ENCODE data around the gene DNASE2. TPM values are rescaled to one million over a fixed set of nuclear protein-coding genes. Genes with fewer than 3 reads are reported as not detected.

The DNASE2 gene
- total RNA-seq, 1 experiment from 2014 or later, result 23.8 TPM

- Histone ChIP-seq H4K8ac (replicated peaks; ENCODE audit: insufficient read length, low read depth, low read length) (no peak overlapping the region), H3K56ac (ENCODE audit: insufficient read length, low read depth, low read length) (no peak overlapping the region), H3K9ac (ENCODE audit: extremely low read depth, insufficient read length, low read length) (peak overlapping the region; percentile 60), H2AK5ac (ENCODE audit: insufficient read length, low read length) (no peak overlapping the region), H3K23ac (ENCODE audit: insufficient read length, low read depth, low read length) (no peak overlapping the region), H3K27ac (ENCODE audit: insufficient read length, low read depth, low read length) (no peak overlapping the region), H3T11ph (ENCODE audit: low read length) (no peak overlapping the region), H3K23me2 (ENCODE audit: insufficient read length, low read depth, low read length, poor library complexity, severe bottlenecking) (peaks cover 1% of the 10 kb centered on the region), H2AFZ (ENCODE audit: low read length) (no peak overlapping the region), H3K27me3 (ENCODE audit: insufficient read depth, low read length) (0 out of 2 replicates have a peak, but pooled peaks cover 1% of the 10 kb centered on the region), H3K14ac (ENCODE audit: insufficient read depth, low read length) (peak overlapping the region; percentile 41), H4K91ac (ENCODE audit: insufficient read length, low read depth, low read length) (no peak overlapping the region), H3K9me3 (ENCODE audit: control insufficient read depth, low read depth, low read length) (no peaks in the 10 kb centered on the region), H2BK15ac (ENCODE audit: low read depth, low read length) (no peak overlapping the region), H2BK20ac (ENCODE audit: low read depth, low read length, poor library complexity, severe bottlenecking) (no peak overlapping the region), H3K4me1 (ENCODE audit: insufficient read depth, low read length) (no peaks in the 10 kb centered on the region), H4K20me1 (ENCODE audit: control insufficient read depth, insufficient read depth, insufficient read length) (no peaks in the 10 kb centered on the region), H2BK5ac (ENCODE audit: insufficient read length, low read length) (no peak overlapping the region), H3K4ac (ENCODE audit: low read depth, low read length) (no peak overlapping the region), H3K4me2 (ENCODE audit: insufficient read depth, insufficient read length, low read length) (peak overlapping the region; percentile 39), H3K79me2 (ENCODE audit: insufficient read depth, low read length) (no peaks in the 10 kb centered on the region), H2BK120ac (ENCODE audit: low read depth, low read length, poor library complexity, severe bottlenecking) (no peak overlapping the region), H4K5ac (ENCODE audit: insufficient read length, low read depth, low read length) (no peak overlapping the region), H3K79me1 (ENCODE audit: insufficient read depth, low read depth, low read length, poor library complexity, severe bottlenecking) (no peaks in the 10 kb centered on the region), H2BK12ac (ENCODE audit: insufficient read length, low read depth, low read length) (no peak overlapping the region), H3K18ac (ENCODE audit: insufficient read length, low read depth, low read length) (peak overlapping the region; percentile 10)
- Mint-ChIP-seq H3K4me1 (peaks cover 5 to 9% of the 10 kb centered on the region in 2 experiments), H3K4me3 (peak overlapping the region; percentile 85), H3K27me3 (ENCODE audit: low read depth) (peaks cover 26% of the 10 kb centered on the region), H3K9me3 (peaks cover 13 to 16% of the 10 kb centered on the region in 2 experiments), H3K36me3 (ENCODE audit: insufficient read depth in 1 of 3, low read depth in 3 of 3) (peaks cover 10 to 16% (median 14%) of the 10 kb centered on the region in 3 experiments; a peak in 6 of 7 replicates), H3K27ac (peak overlapping the region in 2 of 3 experiments; percentile 79 to 97; a peak in 3 of 7 replicates)
- TF ChIP-seq, protein P1, sequence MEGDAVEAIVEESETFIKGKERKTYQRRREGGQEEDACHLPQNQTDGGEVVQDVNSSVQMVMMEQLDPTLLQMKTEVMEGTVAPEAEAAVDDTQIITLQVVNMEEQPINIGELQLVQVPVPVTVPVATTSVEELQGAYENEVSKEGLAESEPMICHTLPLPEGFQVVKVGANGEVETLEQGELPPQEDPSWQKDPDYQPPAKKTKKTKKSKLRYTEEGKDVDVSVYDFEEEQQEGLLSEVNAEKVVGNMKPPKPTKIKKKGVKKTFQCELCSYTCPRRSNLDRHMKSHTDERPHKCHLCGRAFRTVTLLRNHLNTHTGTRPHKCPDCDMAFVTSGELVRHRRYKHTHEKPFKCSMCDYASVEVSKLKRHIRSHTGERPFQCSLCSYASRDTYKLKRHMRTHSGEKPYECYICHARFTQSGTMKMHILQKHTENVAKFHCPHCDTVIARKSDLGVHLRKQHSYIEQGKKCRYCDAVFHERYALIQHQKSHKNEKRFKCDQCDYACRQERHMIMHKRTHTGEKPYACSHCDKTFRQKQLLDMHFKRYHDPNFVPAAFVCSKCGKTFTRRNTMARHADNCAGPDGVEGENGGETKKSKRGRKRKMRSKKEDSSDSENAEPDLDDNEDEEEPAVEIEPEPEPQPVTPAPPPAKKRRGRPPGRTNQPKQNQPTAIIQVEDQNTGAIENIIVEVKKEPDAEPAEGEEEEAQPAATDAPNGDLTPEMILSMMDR (conservative IDR thresholded peaks at IDR 0.05), result no peak
- DNase-seq, result peak; percentile 53
- WGBS (ENCODE audit: extremely low coverage, insufficient read length, low lambda C conversion rate), result no CpG with 5 or more reads among the region's 29 CpGs
Observed at GRCh38 chr19:12880551-12881171, 588 bp downstream of the DNASE2 start.

All from H9 (cell line).